Breast epithelium (tissue), 3 donors: ENCODE measurements around the gene ADPRM.

Experiments used
- POLR2A ChIP-seq: fragments of 450-650 bp; IDR thresholded peaks from one replicate; pipeline ENCODE4 v1.6.1; 2016; ENCODE audit warnings: antibody characterized with exemption, mild to moderate bottlenecking, moderate library complexity
- POLR2AphosphoS5 ChIP-seq, 3 donors: sonication (generic); formaldehyde crosslinking; IDR thresholded peaks; one replicate each; pipeline ENCODE4 v1.6.1; 2017; ENCODE audit warnings: antibody characterized with exemption in 3 of 3
- TF ChIP-seq, protein P1 (sequence below), 3 donors: fragments of 450-650 bp; IDR thresholded peaks; one replicate each; pipeline ENCODE4 v1.5.1; 2016 to 2017; ENCODE audit warnings: antibody characterized with exemption in 3 of 3, mild to moderate bottlenecking in 3 of 3, moderate library complexity in 3 of 3

DNA sequence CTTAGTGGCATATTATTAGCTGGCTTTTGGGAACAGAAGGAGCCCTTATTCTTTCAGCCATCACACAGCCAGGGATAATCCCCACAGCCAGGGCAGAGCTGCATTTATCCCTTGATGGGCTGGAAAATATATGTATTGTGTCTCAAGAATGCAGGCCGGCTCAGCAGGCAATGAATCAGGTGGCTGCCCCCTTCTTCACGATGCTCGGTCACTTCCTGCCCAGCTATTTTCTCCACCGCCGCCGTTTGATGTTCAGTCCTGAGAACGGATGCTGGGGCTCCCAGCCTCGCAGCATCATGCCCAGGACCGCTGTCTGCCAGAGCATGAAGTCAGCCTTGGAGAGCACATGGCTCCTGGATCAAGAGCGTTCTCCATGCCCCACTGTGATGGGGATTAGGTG lies 36.0 kb upstream of the ADPRM start:
- TF ChIP-seq, protein P1, sequence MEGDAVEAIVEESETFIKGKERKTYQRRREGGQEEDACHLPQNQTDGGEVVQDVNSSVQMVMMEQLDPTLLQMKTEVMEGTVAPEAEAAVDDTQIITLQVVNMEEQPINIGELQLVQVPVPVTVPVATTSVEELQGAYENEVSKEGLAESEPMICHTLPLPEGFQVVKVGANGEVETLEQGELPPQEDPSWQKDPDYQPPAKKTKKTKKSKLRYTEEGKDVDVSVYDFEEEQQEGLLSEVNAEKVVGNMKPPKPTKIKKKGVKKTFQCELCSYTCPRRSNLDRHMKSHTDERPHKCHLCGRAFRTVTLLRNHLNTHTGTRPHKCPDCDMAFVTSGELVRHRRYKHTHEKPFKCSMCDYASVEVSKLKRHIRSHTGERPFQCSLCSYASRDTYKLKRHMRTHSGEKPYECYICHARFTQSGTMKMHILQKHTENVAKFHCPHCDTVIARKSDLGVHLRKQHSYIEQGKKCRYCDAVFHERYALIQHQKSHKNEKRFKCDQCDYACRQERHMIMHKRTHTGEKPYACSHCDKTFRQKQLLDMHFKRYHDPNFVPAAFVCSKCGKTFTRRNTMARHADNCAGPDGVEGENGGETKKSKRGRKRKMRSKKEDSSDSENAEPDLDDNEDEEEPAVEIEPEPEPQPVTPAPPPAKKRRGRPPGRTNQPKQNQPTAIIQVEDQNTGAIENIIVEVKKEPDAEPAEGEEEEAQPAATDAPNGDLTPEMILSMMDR (IDR thresholded peaks at IDR 0.05): no peak
- TF ChIP-seq POLR2AphosphoS5 (IDR thresholded peaks at IDR 0.05) (no peak), POLR2A (no peak)
